GM21390 (cell line): ENCODE measurements around the gene ADISSP.

Experiments used
- ATAC-seq: cut with Tn5 transposase; IDR thresholded peaks from one replicate; pipeline ENCODE4 v1.9.1; 2021; ENCODE audit not compliant: unreplicated experiment

Gene ADISSP

DNA sequence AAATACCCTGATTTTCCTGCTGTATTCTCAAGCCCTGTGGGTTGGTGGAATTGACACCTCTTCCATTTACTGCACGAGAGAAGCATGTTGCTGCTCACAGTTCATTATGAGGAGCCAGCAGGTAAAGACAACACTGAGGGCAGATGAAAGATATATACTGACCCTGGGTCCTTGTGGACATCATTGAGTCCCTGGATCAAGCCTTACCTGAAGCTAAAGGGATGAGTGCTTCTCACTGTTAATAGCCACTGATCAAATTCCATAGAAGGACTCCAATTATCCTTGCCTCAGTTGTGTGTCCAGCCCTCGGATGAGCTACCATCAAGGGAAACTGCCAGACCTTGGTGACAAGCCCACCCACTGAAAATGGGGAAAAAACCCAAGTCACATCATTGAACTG, 47.5 kb downstream of the ADISSP start:
- ATAC-seq = no peak

DNA sequence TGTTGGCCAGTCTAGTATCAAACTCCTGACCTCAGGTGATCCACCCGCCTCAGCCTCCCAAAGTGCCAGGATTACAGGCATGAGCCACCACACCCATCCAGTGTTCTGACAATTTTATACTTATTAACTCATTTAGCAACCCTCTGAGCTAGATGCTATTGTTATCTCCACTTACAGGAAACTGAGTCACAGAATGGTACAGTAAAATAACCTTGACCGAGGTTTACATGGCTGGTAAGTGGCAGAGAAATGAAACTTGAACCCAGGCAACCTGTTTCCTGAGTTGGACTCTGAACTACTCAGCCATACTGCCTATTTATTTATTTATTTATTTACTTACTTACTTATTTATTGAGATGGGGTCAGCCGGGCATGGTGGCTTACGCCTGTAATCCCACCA, 48.5 kb downstream of the ADISSP start:
- ATAC-seq = no peak

DNA sequence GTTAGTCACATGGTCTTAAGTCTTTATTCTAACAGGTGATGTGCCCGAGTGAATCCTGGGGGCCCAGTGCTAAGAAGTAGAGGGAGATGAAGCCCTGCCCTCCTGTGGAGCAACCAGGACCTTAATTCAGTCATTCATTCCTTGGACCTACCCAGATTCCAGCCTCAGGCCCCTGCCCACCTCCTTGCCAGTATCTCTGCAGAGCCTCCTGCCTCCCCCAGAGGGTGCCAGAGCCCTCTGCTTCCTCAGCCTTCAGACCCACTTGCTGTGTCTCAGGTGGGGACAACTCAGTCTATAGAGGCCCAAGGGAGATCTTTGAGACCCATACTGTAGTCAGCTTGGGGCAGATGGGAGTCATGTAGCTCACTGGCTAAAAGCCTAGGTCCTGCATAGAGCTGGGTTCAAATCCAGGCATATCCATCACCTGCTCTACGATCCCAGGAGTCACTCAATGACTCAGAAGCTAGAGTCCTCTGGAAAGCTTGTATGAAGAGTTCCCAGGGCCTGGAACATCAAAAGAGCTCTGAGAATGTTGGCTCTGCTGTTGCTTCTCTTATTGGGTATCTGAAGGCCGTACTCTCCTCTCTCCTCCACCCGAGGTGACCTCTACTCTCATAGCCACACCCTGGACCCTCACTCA, 51.2 kb downstream of the ADISSP start:
- no peak for ATAC-seq

DNA sequence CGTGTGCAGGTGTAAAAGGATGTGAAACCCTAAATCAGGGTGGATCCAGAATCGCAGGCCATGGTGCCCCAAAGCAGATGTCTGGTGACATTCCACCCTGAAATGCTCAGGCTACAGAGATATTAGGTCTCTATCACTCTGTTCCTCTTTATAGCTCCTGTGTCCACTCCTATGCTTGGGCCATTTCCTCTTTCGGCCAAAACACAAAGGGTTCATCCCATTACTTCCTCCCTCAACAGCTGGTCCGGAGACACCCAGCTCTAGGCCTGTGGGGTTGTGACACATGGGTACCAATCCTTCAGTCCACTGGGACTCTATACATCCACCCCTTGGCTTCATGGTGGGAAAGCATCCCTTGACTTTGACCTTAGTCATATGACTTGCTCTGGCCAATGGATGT, 53.5 kb downstream of the ADISSP start:
- no peak for ATAC-seq

DNA sequence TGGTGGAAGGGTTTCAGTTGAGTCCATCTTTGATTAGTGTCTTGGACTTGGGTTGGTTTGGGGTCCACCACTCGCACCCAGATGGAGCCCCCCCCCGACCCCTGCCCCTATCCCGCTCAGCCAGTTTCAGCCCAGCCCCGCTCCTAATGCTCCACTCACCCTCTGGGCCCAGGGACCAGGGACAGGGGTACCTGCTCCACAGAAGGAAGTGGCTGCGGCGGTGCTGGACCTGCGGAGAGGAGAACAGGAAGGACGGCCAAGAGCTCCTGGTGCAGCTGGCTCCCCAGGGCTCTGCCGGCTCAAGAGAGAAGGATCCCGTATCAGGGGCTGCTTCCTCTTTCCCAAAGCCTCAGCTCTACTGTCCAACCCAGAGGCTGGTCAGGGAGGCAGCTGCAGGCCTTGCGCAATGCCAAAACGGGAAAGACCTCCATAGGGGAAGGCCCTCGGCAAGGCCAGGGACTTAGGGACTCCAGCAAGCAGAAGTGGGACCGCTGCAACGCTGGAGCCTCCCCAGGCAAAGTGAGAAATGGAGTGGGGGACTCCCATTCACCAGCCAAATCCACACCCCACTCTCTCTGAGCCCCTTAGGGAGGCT, 55.2 kb downstream of the ADISSP start, which contains the start of gene SIGLEC1:
SIGLEC1 (minus strand) TSS at position 322 of the 595 bp plus-strand sequence. CDS start 5,472 bp downstream, outside the sequence.
- no peak for ATAC-seq

GRCh38 chr20:3711484-3711941, 56.0 kb downstream of the ADISSP start:
- no peak for ATAC-seq

DNA sequence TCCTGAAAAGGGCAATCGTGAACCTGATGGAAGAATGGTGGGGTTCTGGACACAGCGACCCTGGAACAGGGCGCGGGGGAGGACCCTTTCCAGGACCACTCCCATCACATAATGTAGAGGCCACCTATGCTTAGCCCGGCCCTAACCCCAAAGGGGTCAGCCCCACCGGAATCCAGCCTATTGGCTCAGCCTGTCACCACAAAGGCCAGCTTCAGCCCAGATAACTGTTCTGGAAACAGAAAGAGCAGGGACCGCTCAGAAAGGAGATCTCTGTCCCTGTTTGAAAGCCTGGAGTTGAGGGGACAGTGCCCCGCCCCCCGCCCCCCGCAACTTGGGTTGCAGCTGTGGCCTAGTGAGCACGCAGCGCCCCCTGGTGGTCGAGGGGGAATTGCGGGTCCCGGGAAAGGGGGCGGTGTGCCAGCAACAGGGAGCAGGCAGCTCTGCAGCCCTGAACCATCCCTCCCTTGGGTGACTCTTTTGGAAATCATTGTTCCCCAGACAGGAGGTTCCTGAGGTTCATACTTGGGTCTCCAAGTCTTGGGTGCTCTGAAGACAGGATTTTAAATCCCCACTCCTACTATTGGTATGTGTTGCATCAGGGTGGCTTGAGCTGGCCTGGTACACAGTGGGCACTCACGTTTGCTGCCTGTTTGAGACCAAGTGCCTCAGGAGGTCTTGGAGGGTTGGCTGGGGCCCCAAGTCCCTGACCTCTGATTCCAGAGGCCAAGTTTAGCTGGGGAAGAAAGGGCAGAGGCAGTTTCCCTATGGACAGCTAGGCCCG, 56.7 kb downstream of the ADISSP start:
- ATAC-seq = no peak

DNA sequence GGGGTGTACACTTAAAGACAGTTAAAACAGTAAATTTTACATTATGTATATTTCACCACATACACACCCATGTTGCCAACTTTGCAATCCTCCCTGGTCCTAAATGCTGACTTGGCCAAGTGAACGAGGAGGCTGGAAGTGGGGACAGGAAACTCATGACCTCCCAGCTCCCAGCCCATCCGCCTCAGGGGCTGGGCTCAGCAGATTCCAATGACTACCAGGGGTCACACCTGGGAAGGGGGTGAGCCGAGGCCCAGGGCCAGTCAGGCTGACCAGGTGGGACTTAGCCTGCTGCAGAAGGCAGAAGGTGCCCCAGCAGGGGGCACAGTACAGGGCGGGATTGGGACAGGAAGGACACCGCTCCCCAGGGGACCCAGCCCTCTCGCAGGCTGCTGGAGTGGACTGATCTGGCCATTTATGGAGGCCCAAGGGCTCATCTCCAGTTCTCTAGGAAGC, 57.5 kb downstream of the ADISSP start:
- ATAC-seq = no peak

DNA sequence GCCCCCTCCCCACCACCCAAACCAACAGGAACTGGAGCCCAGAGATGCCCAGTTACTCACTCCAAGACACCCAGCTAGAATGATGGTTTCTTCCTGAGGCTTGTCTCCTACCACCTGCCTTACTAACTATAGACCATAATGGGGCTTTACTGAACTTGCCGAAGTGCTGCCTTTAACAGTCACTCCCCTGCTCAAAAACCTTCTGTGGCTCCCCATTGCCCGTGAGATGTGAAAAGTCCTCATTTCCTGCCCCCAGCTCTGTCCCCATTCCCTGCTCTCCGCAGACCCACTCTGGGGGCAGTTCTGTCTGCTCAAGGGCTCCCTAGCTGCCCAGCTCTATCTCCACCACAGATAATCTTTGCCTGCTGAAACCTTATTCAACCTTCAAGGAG, 60.0 kb downstream of the ADISSP start:
- no peak for ATAC-seq

DNA sequence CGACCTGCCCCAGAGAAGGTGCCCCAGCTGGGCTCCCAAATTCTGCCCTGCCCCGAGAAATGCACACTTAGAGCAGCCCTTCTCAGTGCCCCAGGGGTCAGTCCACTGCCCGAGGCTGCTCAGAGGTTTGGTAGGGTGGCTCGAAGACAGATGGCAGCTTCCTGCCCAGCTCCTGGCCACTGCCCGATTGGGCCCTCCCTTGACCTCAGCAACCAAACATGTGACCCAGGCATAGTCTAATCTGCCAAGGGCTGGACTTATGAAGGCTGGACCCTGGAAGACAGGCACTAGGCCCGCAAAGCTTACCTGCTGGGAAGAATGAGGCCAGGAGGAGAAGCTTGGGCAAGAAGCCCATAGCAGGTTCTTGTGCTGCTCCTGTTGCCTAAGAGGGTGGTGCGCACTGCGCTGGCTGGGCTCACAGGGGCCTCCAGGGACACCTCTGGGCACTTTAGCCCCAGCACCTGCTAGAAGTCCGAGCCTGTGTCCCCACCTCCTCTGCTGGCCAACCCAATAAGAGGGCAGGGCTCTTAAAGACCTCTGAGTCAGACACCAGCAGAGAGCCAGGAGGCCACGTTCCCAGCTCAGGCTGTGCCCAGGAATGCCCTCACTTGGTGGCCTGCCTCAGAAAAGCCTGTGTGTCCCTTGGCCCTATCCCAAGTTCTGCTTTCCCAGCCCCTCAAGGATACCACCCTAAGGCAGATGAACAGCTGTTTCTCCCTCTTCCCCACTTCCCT, 60.6 kb downstream of the ADISSP start:
- ATAC-seq = no peak

DNA sequence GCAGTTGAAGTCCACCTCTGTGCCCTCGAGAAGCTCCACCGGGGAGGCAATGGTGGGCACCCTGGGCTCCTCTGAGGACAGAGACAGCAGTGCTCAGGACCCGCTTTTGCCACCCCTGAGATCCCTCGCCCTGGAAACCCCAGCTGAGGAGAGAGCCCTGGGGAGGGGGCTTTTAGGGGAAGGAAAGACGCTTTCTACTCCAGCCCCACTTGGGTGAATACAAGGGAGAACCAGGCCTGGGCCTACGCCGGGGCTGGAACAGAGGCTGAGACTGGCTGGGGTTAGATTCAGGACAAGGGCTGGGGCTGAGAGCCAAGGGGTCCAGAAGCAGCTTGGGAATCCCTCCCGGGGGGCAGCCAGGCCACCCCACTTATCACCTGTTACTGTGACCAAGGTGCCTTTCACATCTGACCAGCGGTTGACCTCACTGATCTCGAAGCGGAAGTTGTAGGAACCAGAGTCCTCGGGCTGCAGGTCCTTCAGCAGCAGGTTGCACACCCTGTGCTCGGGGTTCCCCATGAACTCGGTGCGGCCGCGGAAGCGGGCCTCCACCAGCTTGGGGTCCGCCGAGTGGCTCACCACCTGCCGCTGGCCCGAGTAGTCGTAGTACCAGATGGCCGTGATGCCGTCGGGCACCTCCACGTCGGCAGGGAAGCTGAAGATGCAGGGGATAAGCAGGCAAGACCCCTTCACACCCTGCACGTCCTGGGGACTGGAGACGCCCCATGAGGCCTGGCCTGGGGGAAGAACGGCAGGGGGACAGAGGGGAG, 61.4 kb downstream of the ADISSP start:
- no peak for ATAC-seq

DNA sequence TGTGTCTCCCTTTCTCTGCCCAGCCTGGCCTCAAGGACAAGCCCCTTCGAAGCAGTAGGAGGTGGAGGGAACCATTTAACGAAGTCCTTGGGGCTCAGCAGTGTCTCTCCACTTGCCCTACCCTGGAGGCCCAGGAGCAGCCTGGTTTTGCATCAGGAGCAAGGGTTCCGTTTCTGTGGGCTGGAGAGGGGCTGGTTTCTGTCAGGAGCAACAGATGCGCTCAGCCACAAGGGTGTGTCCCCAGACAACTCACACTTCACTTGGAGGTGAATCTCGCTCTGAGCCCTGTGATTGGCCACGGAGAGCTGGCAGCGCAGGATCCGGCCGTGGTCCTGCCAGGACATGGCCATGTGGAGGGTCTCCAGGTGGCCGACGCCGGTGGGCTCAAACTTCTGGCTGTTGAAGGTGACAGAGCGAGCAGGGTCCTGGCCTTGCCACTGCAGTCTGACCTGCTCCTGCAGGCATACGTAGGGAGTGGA, 62.0 kb downstream of the ADISSP start:
- no peak for ATAC-seq

DNA sequence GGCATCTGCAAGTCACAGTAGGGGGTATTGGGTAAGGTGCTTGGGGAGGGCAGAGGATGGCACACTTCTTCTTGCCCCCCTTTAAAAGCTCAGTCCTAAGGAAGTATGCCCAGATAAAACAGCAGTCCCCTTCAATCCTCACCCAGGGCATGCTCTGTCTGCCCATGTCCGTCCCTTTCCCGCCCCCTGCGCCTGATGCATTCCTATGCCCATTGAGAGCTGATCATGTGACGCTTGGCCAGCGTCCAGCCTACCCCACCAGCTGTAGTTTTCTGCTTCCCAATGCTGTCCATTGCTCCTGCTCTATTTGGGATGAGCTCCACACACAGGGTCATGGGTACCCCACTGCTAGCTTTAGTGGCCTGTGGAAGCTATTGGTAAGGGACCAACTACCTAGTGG, 63.5 kb downstream of the ADISSP start:
- no peak for ATAC-seq
